GM12878 (cell line): ENCODE measurements around the gene PPP4C. TPM values are rescaled to one million over a fixed set of nuclear protein-coding genes. Genes with fewer than 3 reads are reported as not detected.

Source experiments
- BCL11A ChIP-seq: IDR thresholded peaks from 2 replicates; pipeline ENCODE4 v1.6.1; 2011; ENCODE audit warnings: low read depth, low read length
- CEBPB ChIP-seq, 2 experiments: fragments of 150-350 bp in 1 of 2; IDR thresholded peaks; 2 replicates each; pipeline ENCODE4 v1.6.1; 2012 to 2014; ENCODE audit warnings: low read depth in 2 of 2, low read length in 2 of 2, borderline replicate concordance in 1 of 2, inconsistent platforms in 1 of 2
- CHD1 ChIP-seq: IDR thresholded peaks from 2 replicates; pipeline ENCODE4 v1.6.1; 2012; ENCODE audit warnings: low read depth, low read length, improper control_type of control experiment
- GATAD2B ChIP-seq: fragments of 450-650 bp; conservative IDR thresholded peaks from 2 replicates; pipeline ENCODE4 v1.6.1; 2017; ENCODE audit warnings: low read depth, mild to moderate bottlenecking, moderate library complexity
- KAT2A ChIP-seq: conservative IDR thresholded peaks from 2 replicates; pipeline ENCODE4 v1.6.1; 2011; ENCODE audit warnings: low read depth, low read length; ENCODE audit not compliant: control insufficient read depth
- NBN ChIP-seq: fragments of 450-650 bp; IDR thresholded peaks from 2 replicates; pipeline ENCODE4 v1.6.1; 2016
- NR2F1 ChIP-seq: fragments of 450-650 bp; conservative IDR thresholded peaks from 2 replicates; pipeline ENCODE4 v1.6.1; 2017; ENCODE audit warnings: mild to moderate bottlenecking
- POU2F2 ChIP-seq: IDR thresholded peaks from 3 replicates; pipeline ENCODE4 v1.6.1; 2011; ENCODE audit warnings: low read depth, mild to moderate bottlenecking, low read length, borderline replicate concordance
- SP1 ChIP-seq: IDR thresholded peaks from one replicate; pipeline ENCODE4 v1.6.1; 2011; ENCODE audit warnings: low read depth, low read length
- TARDBP ChIP-seq: IDR thresholded peaks from 2 replicates; pipeline ENCODE4 v1.6.1; 2016; ENCODE audit warnings: borderline replicate concordance
- TCF3 ChIP-seq: IDR thresholded peaks from 2 replicates; pipeline ENCODE4 v1.6.1; 2012; ENCODE audit warnings: low read depth, mild to moderate bottlenecking, low read length, borderline replicate concordance; ENCODE audit not compliant: insufficient read depth
- TCF7 ChIP-seq: IDR thresholded peaks from 2 replicates; pipeline ENCODE4 v1.6.1; 2014; ENCODE audit warnings: antibody characterized with exemption, borderline replicate concordance
- ZNF274 ChIP-seq: IDR thresholded peaks from one replicate; pipeline ENCODE4 v1.8.0; 2011; ENCODE audit not compliant: insufficient read length, insufficient read depth
- polyA plus RNA-seq, 11 experiments: library from polyadenylated mRNA; depleted of rRNA in 4 of 11; unstranded in 6 of 11; stranded (reverse) in 5 of 11; fragments of >200 nt; fragmentation: Nextera tagmentation in 4 of 11; fragmentation: Illumina TruSeq in 1 of 11; extraction: Ambion mirVana in 4 of 11; extraction: Trizol in 1 of 11; gene quantifications; 1 replicate in 1 of 11; 2 replicates in 10 of 11; pipeline versions ENCODE4 v1.2.1 to v1.2.3, GENCODE V29; 2011 to 2016; ENCODE audit warnings: inconsistent platforms in 2 of 11, missing spikeins in 2 of 11, low read depth in 1 of 11
- total RNA-seq, 4 experiments: library from RNA; depleted of rRNA in 3 of 4; stranded (reverse); fragments of >200 nt in 3 of 4; fragmentation: Illumina TruSeq in 1 of 4; extraction: Trizol in 1 of 4; gene quantifications; 2 replicates each; pipeline versions ENCODE4 v1.2.1 to v1.2.3, GENCODE V29; 2013 to 2021
- TF ChIP-seq, protein P1 (sequence below): IDR thresholded peaks from 2 replicates; pipeline ENCODE4 v1.6.1; 2012; ENCODE audit warnings: improper control_type of control experiment, low read depth, low read length; ENCODE audit not compliant: insufficient replicate concordance
- TF ChIP-seq, protein P2 (sequence below), 3 experiments: IDR thresholded peaks in 2 of 3; conservative IDR thresholded peaks in 1 of 3; 2 replicates each; pipeline ENCODE4 v1.5.1; 2011; ENCODE audit warnings: low read depth in 3 of 3, low read length in 3 of 3, mild to moderate bottlenecking in 3 of 3, control low read depth in 2 of 3, moderate library complexity in 2 of 3, inconsistent platforms in 1 of 3, mixed read lengths in 1 of 3; ENCODE audit not compliant: control insufficient read depth in 2 of 3, insufficient read depth in 1 of 3; ENCODE audit errors: extremely low read depth in 1 of 3
- TF ChIP-seq, protein P3 (sequence below): fragments of 450-650 bp; IDR thresholded peaks from 2 replicates; pipeline ENCODE4 v1.6.1; 2016; ENCODE audit warnings: mild to moderate bottlenecking
- TF ChIP-seq, protein P4 (sequence below): fragments of 450-650 bp; IDR thresholded peaks from 2 replicates; pipeline ENCODE4 v1.6.1; 2016; ENCODE audit warnings: mild to moderate bottlenecking, moderate library complexity, borderline replicate concordance

PPP4C gene
- total and polyA plus RNA-seq, 10 of the 15 experiments (the other 5 are each of a cell fraction or from before 2014, with no cell fraction given), result 2.7 to 240 (median 124) TPM

DNA sequence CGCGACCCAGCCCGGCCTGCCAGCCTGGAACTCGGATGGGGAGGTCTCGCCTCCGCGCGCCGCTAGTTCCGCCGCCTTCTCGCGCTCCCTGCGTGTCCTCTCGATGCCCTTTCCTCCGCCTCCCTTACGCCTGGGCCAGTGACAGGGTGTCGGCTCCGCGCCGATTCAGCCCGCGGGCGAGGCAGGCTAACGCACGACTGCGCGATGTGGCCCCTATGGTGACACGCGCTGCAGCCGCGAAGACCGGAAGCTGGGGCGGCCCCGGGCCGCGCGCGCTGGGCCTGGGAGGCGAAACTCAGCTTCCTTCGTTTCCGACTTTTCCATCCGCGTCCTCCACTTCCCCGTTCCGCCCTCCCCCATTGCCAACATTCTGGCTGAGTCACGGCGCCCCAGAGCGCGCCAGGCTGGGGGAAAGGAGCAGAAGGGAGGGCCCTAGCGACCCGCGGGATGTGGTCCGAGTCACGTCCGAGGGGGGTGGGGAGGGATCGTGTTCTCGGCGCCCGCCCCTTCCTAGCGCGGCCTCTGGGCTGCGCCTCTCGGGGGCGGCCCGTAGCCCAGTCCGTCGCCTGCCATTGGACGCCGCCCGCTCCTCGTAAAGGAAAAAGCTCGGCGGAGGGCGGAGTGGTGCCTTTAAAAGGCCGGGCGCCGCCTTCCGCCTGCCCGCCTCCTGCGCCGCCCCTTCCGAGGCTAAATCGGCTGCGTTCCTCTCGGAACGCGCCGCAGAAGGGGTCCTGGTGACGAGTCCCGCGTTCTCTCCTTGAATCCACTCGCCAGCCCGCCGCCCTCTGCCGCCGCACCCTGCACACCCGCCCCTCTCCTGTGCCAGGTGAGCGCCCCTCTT, 10.5 kb upstream of the PPP4C start, which contains the start of gene ALDOA (continued):
- TF ChIP-seq, protein P1, sequence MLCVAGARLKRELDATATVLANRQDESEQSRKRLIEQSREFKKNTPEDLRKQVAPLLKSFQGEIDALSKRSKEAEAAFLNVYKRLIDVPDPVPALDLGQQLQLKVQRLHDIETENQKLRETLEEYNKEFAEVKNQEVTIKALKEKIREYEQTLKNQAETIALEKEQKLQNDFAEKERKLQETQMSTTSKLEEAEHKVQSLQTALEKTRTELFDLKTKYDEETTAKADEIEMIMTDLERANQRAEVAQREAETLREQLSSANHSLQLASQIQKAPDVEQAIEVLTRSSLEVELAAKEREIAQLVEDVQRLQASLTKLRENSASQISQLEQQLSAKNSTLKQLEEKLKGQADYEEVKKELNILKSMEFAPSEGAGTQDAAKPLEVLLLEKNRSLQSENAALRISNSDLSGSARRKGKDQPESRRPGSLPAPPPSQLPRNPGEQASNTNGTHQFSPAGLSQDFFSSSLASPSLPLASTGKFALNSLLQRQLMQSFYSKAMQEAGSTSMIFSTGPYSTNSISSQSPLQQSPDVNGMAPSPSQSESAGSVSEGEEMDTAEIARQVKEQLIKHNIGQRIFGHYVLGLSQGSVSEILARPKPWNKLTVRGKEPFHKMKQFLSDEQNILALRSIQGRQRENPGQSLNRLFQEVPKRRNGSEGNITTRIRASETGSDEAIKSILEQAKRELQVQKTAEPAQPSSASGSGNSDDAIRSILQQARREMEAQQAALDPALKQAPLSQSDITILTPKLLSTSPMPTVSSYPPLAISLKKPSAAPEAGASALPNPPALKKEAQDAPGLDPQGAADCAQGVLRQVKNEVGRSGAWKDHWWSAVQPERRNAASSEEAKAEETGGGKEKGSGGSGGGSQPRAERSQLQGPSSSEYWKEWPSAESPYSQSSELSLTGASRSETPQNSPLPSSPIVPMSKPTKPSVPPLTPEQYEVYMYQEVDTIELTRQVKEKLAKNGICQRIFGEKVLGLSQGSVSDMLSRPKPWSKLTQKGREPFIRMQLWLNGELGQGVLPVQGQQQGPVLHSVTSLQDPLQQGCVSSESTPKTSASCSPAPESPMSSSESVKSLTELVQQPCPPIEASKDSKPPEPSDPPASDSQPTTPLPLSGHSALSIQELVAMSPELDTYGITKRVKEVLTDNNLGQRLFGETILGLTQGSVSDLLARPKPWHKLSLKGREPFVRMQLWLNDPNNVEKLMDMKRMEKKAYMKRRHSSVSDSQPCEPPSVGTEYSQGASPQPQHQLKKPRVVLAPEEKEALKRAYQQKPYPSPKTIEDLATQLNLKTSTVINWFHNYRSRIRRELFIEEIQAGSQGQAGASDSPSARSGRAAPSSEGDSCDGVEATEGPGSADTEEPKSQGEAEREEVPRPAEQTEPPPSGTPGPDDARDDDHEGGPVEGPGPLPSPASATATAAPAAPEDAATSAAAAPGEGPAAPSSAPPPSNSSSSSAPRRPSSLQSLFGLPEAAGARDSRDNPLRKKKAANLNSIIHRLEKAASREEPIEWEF, result no peak
- TF ChIP-seq POU2F2, result peak; percentile 74; the same call in 2 of the 3 replicates
- TF ChIP-seq TCF3, result peak; percentile 71
- TF ChIP-seq TCF7, result no peak
- TF ChIP-seq TARDBP, result no peak
- TF ChIP-seq NR2F1, result peak; percentile 54
- TF ChIP-seq, protein P2, sequence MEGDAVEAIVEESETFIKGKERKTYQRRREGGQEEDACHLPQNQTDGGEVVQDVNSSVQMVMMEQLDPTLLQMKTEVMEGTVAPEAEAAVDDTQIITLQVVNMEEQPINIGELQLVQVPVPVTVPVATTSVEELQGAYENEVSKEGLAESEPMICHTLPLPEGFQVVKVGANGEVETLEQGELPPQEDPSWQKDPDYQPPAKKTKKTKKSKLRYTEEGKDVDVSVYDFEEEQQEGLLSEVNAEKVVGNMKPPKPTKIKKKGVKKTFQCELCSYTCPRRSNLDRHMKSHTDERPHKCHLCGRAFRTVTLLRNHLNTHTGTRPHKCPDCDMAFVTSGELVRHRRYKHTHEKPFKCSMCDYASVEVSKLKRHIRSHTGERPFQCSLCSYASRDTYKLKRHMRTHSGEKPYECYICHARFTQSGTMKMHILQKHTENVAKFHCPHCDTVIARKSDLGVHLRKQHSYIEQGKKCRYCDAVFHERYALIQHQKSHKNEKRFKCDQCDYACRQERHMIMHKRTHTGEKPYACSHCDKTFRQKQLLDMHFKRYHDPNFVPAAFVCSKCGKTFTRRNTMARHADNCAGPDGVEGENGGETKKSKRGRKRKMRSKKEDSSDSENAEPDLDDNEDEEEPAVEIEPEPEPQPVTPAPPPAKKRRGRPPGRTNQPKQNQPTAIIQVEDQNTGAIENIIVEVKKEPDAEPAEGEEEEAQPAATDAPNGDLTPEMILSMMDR (IDR thresholded peaks at IDR 0.05 in 2 of 3, conservative IDR thresholded peaks at IDR 0.05 in 1 of 3; ENCODE audit: control insufficient read depth in 2 of 3, extremely low read depth in 1 of 3, insufficient read depth in 1 of 3, low read depth in 3 of 3, low read length in 3 of 3), result no peak
- TF ChIP-seq, protein P3, sequence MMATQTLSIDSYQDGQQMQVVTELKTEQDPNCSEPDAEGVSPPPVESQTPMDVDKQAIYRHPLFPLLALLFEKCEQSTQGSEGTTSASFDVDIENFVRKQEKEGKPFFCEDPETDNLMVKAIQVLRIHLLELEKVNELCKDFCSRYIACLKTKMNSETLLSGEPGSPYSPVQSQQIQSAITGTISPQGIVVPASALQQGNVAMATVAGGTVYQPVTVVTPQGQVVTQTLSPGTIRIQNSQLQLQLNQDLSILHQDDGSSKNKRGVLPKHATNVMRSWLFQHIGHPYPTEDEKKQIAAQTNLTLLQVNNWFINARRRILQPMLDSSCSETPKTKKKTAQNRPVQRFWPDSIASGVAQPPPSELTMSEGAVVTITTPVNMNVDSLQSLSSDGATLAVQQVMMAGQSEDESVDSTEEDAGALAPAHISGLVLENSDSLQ, result no peak; the same call in none of the 2 replicates
- TF ChIP-seq BCL11A, result 0 out of 2 replicates have a peak, but pooled peaks have one; percentile 3
- peak; percentile 94 for TF ChIP-seq GATAD2B
- 0 out of 2 replicates have a peak, but pooled peaks have one; percentile 58 for TF ChIP-seq CHD1
- no peak for TF ChIP-seq KAT2A
- no peak for TF ChIP-seq CEBPB (IDR thresholded peaks at IDR 0.05; ENCODE audit: borderline replicate concordance in 1 of 2, low read depth in 2 of 2, low read length in 2 of 2)
- no peak for TF ChIP-seq ZNF274
- TF ChIP-seq SP1, result peak; percentile 63
- TF ChIP-seq NBN, result no peak; the same call in none of the 2 replicates
- TF ChIP-seq, protein P4, sequence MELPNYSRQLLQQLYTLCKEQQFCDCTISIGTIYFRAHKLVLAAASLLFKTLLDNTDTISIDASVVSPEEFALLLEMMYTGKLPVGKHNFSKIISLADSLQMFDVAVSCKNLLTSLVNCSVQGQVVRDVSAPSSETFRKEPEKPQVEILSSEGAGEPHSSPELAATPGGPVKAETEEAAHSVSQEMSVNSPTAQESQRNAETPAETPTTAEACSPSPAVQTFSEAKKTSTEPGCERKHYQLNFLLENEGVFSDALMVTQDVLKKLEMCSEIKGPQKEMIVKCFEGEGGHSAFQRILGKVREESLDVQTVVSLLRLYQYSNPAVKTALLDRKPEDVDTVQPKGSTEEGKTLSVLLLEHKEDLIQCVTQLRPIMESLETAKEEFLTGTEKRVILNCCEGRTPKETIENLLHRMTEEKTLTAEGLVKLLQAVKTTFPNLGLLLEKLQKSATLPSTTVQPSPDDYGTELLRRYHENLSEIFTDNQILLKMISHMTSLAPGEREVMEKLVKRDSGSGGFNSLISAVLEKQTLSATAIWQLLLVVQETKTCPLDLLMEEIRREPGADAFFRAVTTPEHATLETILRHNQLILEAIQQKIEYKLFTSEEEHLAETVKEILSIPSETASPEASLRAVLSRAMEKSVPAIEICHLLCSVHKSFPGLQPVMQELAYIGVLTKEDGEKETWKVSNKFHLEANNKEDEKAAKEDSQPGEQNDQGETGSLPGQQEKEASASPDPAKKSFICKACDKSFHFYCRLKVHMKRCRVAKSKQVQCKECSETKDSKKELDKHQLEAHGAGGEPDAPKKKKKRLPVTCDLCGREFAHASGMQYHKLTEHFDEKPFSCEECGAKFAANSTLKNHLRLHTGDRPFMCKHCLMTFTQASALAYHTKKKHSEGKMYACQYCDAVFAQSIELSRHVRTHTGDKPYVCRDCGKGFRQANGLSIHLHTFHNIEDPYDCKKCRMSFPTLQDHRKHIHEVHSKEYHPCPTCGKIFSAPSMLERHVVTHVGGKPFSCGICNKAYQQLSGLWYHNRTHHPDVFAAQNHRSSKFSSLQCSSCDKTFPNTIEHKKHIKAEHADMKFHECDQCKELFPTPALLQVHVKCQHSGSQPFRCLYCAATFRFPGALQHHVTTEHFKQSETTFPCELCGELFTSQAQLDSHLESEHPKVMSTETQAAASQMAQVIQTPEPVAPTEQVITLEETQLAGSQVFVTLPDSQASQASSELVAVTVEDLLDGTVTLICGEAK, result no peak; the same call in 1 of the 2 replicates
